ENCODE data around the gene REX1BD.

DNA sequence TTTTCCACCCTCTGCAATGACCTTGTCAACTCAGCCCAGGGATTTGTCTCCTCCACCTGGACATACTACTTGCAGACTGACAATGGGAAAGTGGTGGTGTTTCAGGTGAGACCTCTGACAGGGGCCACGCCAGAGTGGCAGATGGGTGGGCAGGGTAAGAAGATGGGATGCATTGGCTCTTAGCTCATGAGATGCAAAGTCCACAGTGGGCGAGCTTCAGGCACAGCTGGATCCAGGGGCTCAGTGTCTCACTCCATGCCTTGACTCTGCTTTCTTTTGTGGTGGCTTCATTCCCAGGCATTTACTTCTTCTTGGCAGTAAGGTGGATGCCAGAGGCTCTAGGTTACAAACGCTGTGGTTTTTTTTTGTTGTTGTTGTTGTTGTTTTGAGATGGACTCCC is 27.4 kb downstream of the REX1BD start:
- TF ChIP-seq POLR2AphosphoS5 (IDR thresholded peaks at IDR 0.05; ENCODE audit: borderline replicate concordance, low read depth, low read length) (no peak), FOXP2 (optimal IDR thresholded peaks at IDR 0.05; ENCODE audit: control extremely low read depth, extremely low read length, insufficient read depth) (no peak)

Data from SK-N-MC (cell line).